Adrenal gland (tissue), 5 donors: ENCODE data around the gene CDH9.

Experiments used
- CTCF ChIP-seq, 6 experiments: fragments of 450-650 bp in 4 of 6; fragments of 200-600 bp in 2 of 6; sonication (generic) in 1 of 6; IDR thresholded peaks; 1 replicate in 5 of 6; 2 replicates in 1 of 6; pipeline versions ENCODE4 v1.5.1 to v1.8.0; 2016 to 2021; ENCODE audit warnings: antibody characterized with exemption in 6 of 6, mild to moderate bottlenecking in 2 of 6, moderate library complexity in 1 of 6
- POLR2A ChIP-seq, 2 donors: fragments of 450-650 bp; IDR thresholded peaks; one replicate each; pipeline ENCODE4 v1.6.1; 2017; ENCODE audit warnings: antibody characterized with exemption in 2 of 2, mild to moderate bottlenecking in 2 of 2, moderate library complexity in 1 of 2
- donor health status: DM: no; HTN: no; CAD: no.

- TF ChIP-seq CTCF (IDR thresholded peaks at IDR 0.05) (no peak), POLR2A (IDR thresholded peaks at IDR 0.05) (no peak)
Observed at GRCh38 chr5:26940994-26941393, 97.4 kb downstream of the CDH9 start.
